Effector memory CD4-positive, alpha-beta T cell (primary cell): Measurements from ENCODE around the gene NFIC.
"Not testable (repeated sequence)": the region's sequence is repeated elsewhere in the genome, so short reads cannot be mapped to it uniquely, and the experiment has no call there.

Experiments
- DNase-seq, 3 donors: peaks; one replicate each; pipeline ENCODE4 v3.0.0-alpha.2; 2020
- H3K27ac ChIP-seq: 2 replicates; pipeline ENCODE4 v1.7.0; 2013; ENCODE audit warnings: mild to moderate bottlenecking, low read length, moderate library complexity; ENCODE audit not compliant: insufficient read depth, poor library complexity, severe bottlenecking
- H3K27me3 ChIP-seq: replicated peaks from 2 replicates; pipeline ENCODE4 v1.7.0; 2013; ENCODE audit warnings: mild to moderate bottlenecking, low read length; ENCODE audit not compliant: insufficient read depth, control insufficient read depth, poor library complexity, severe bottlenecking
- H3K36me3 ChIP-seq: 2 replicates; pipeline ENCODE4 v1.7.0; 2013; ENCODE audit warnings: mild to moderate bottlenecking, low read length, moderate library complexity; ENCODE audit not compliant: control insufficient read depth, insufficient read depth
- H3K4me1 ChIP-seq: 2 replicates; pipeline ENCODE4 v1.7.0; 2013; ENCODE audit warnings: low read length, mild to moderate bottlenecking; ENCODE audit not compliant: control insufficient read depth, insufficient read depth, poor library complexity, severe bottlenecking
- H3K4me3 ChIP-seq: 2 replicates; pipeline ENCODE4 v1.7.0; 2013; ENCODE audit warnings: low read length, low read depth, mild to moderate bottlenecking; ENCODE audit not compliant: insufficient read depth, poor library complexity, severe bottlenecking
- H3K9me3 ChIP-seq: 2 replicates; pipeline ENCODE4 v1.7.0; 2013; ENCODE audit warnings: mild to moderate bottlenecking, low read length, moderate library complexity; ENCODE audit not compliant: control insufficient read depth

The NFIC gene

GRCh38 chr19:3420909-3421619, 54.7 kb downstream of the NFIC start:
- no peak for DNase-seq
- H3K9me3 ChIP-seq, result no peaks in the 10 kb centered on the region
- no peaks in the 10 kb centered on the region for H3K36me3 ChIP-seq
- no peak overlapping the region for H3K4me3 ChIP-seq
- H3K27me3 ChIP-seq, result no peaks in the 10 kb centered on the region
- H3K4me1 ChIP-seq, result no peaks in the 10 kb centered on the region
- no peak overlapping the region for H3K27ac ChIP-seq

- not testable (repeated sequence) for H3K27ac ChIP-seq, H3K36me3 ChIP-seq, H3K4me3 ChIP-seq, H3K9me3 ChIP-seq, DNase-seq, H3K4me1 ChIP-seq, H3K27me3 ChIP-seq
Observed at GRCh38 chr19:3421656-3422055, 55.3 kb downstream of the NFIC start.

GRCh38 chr19:3423183-3423829, 56.9 kb downstream of the NFIC start:
- H3K4me3 ChIP-seq, result no peak overlapping the region
- no peak for DNase-seq
- no peaks in the 10 kb centered on the region for H3K9me3 ChIP-seq
- no peaks in the 10 kb centered on the region for H3K27me3 ChIP-seq
- H3K4me1 ChIP-seq, result no peaks in the 10 kb centered on the region
- H3K36me3 ChIP-seq, result no peaks in the 10 kb centered on the region
- no peak overlapping the region for H3K27ac ChIP-seq

DNA sequence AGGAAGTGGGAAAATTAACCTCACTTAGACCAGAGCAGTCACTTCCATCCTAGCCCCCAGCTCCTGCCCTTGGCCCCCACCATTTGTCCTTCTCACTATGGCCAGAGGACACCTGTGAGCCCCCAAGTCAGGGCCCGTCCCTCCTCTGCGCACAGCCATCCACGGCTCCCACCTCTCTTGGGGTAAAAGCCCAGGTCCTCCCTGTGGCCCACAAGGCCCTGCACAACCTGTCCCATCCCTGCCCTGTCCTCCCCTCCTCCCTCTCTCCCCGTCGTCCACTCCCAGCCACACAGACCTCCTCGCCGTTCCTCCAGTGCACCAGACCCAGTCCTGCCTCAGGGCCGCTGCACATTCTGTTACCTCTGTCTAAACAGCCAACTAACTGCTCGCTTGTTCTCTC, 60.0 kb downstream of the NFIC start:
- no peaks in the 10 kb centered on the region for H3K27me3 ChIP-seq
- H3K9me3 ChIP-seq, result no peaks in the 10 kb centered on the region
- H3K27ac ChIP-seq, result no peak overlapping the region
- H3K4me3 ChIP-seq, result no peak overlapping the region
- no peak for DNase-seq
- H3K36me3 ChIP-seq, result no peaks in the 10 kb centered on the region
- no peaks in the 10 kb centered on the region for H3K4me1 ChIP-seq

- H3K27me3 ChIP-seq, H3K27ac ChIP-seq, H3K4me3 ChIP-seq, DNase-seq, H3K36me3 ChIP-seq, H3K4me1 ChIP-seq, H3K9me3 ChIP-seq: not testable (repeated sequence)
Observed at GRCh38 chr19:3430366-3430680, 63.9 kb downstream of the NFIC start.

GRCh38 chr19:3431760-3432397, 65.5 kb downstream of the NFIC start:
- H3K36me3 ChIP-seq, result no peaks in the 10 kb centered on the region
- peaks cover 4% of the 10 kb centered on the region for H3K4me1 ChIP-seq
- H3K9me3 ChIP-seq, result no peaks in the 10 kb centered on the region
- no peaks in the 10 kb centered on the region for H3K27me3 ChIP-seq
- H3K27ac ChIP-seq, result no peak overlapping the region
- DNase-seq, result no peak
- no peak overlapping the region for H3K4me3 ChIP-seq

DNA sequence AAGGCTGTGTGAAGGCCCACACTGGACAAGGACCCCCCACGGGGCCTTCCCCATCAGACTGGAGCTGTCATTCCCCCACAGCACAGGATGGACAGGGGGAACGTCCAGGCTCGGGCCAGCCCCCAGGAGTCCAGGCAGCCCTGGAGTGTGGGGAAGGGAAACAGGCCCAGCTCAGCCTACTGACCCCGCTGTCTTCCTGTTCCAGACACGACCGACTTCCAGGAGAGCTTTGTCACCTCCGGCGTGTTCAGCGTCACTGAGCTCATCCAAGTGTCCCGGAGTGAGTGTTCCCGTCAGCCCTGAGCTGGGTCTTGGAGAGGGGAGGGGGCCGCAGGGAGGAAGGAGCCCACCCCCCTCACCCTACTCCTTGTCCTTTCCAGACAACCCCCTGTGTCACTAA, 66.9 kb downstream of the NFIC start:
- no peaks in the 10 kb centered on the region for H3K36me3 ChIP-seq
- no peak overlapping the region for H3K27ac ChIP-seq
- H3K27me3 ChIP-seq, result no peaks in the 10 kb centered on the region

GRCh38 chr19:3433805-3434540, 67.6 kb downstream of the NFIC start:
- Histone ChIP-seq H3K27me3 (no peaks in the 10 kb centered on the region), H3K4me3 (no peak overlapping the region), H3K4me1 (peaks cover 4% of the 10 kb centered on the region), H3K36me3 (no peaks in the 10 kb centered on the region), H3K27ac (peak overlapping the region; percentile 93), H3K9me3 (no peaks in the 10 kb centered on the region)
- no peak for DNase-seq

More for the DNA sequence above, 66.9 kb downstream of the NFIC start:
- H3K4me1 ChIP-seq, result peaks cover 4% of the 10 kb centered on the region
- DNase-seq, result no peak
- no peak overlapping the region for H3K4me3 ChIP-seq
- no peaks in the 10 kb centered on the region for H3K9me3 ChIP-seq

DNA sequence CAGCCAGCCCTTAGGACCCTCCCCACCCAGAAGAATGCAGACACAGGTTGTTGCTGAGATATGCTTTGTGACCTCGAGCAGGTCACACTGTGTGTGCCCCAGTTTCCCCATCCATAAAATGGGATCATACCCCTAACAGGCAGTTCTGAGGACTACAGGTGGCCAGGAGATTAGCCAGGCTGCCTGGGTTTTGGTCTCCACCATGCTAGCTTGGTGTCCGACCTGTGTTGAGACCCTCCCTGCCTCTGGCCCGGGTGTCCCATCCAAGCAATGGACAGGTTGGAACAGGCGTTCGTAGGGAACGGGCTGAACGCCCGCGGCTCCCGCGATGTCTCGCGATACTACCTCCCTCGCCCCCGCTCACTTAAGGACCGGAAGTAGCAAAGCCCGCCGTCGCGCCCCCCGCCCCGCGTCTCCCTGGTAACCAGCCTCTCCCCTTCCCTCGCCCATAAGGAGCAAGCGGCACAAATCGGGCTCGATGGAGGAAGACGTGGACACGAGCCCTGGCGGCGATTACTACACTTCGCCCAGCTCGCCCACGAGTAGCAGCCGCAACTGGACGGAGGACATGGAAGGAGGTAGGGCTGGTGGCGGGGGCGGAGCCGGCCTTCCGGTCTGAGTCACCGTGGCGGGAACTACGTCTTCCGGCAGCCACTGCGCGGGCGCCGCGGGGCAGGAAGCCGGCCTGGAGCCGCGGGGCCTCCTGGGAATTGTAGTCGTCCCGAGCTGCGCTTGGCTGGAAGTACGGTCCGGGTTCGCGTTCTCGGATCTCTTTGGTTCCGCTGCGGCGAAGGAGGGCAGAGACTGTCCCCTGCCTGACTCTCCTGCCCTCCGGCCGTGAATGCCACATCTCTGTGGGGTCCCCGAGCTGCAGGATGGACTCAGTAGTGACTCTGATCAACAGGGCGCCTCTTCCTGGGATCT, 68.5 kb downstream of the NFIC start:
- H3K9me3 ChIP-seq, result no peaks in the 10 kb centered on the region
- DNase-seq, result peak; percentile 81 to 90 (median 89)
- peak overlapping the region; percentile 93 for H3K27ac ChIP-seq
- peak overlapping the region; percentile 80 for H3K4me3 ChIP-seq
- H3K36me3 ChIP-seq, result no peaks in the 10 kb centered on the region
- H3K27me3 ChIP-seq, result no peaks in the 10 kb centered on the region
- H3K4me1 ChIP-seq, result peaks cover 4% of the 10 kb centered on the region
